Activated CD4-positive, alpha-beta T cell treated with anti-CD3 and anti-CD28 coated beads, Interleukin-2, amount 50 U/mL, for 48 hours (primary cell): ENCODE data around the gene AMIGO3.
A peak's percentile ranks its signal among the peaks of the same experiment; 100 is the strongest.

Experiments used
- DNase-seq, 2 experiments: peaks; one replicate each; pipeline ENCODE4 v3.0.0-alpha.2; 2020

Gene AMIGO3

DNA sequence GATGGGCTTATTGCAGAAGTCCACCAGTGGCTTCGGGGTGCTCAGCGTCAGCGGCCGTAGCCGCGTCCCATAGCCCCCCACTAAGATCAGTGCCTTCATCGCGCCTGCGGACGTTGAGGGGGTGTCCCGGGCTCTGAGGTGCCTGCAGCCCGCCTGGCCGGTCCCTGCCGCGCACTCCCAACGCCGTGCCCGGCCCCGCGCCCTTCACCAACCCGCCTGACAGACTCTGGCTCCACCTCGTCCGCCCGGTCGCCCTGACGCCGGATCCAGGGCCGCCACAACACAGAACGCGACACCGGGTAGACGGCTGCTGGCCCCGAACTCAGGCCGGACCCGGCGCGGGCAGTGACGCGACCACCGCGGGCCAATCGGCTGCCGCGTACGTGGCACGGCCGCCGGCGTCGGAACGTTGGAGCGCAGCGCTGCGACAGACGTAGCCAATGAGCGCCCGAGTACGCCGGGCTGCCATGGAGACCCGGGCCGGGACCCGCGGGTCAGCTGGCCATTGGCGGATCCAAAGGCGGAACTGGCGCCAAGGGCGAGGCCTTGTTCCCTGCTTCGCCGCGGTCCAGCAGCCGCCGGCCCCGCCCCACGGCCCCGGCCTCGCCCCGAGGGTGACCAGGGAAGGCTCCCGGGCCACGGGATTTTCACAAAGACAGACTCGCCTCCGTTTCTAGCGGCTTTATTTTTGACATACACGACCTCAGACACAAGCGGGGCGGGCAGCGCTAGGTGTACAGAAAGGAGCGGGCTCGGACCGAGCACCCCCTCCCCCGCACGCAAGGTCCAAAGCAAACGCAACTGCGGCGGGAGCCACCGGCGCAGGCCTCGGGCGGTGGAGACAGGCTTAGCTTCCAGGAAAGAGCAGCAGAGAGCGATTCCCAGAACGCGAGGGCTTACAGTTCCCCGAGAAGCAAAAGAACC is 4.4 kb upstream of the AMIGO3 start, which contains the start of gene GMPPB:
GMPPB (minus strand) TSS at position 324 of the 924 bp plus-strand sequence; CDS start at position 99, 225 bp downstream.
- DNase-seq, result peak; percentile 92 to 95

GRCh38 chr3:49723296-49723627 is 3.8 kb upstream of the AMIGO3 start:
- peak; percentile 66 to 72 for DNase-seq

DNA sequence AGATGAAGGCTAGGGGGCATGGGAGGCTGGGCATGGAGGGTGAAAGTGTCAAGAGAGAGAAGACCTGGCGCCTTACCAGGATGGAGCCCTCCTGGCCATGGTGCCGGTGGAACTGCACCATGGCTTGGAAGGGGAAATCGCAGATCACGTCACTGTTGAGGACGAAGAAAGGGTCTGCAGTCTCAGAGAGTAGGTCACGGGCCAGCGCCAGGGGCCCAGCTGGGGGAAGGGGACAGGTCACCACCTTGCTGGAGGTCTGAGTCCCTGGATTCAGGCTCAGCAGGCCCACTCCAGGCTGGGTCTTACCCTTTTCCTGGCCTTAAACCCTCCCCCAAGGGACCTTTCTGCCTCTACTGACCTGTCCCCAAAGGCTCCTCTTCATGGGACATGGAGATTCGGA is 3.4 kb upstream of the AMIGO3 start:
- DNase-seq, result no peak

GRCh38 chr3:49721896-49722781 is 2.7 kb upstream of the AMIGO3 start:
- no peak for DNase-seq

GRCh38 chr3:49721596-49721895 is 2.1 kb upstream of the AMIGO3 start:
- DNase-seq, result no peak

- no peak for DNase-seq
Measured at GRCh38 chr3:49720855-49721595, 1.5 kb upstream of the AMIGO3 start.

- peak in 1 of 2 experiments; percentile 30 for DNase-seq
Measured at GRCh38 chr3:49718858-49719213, 648 bp downstream of the AMIGO3 start.

DNA sequence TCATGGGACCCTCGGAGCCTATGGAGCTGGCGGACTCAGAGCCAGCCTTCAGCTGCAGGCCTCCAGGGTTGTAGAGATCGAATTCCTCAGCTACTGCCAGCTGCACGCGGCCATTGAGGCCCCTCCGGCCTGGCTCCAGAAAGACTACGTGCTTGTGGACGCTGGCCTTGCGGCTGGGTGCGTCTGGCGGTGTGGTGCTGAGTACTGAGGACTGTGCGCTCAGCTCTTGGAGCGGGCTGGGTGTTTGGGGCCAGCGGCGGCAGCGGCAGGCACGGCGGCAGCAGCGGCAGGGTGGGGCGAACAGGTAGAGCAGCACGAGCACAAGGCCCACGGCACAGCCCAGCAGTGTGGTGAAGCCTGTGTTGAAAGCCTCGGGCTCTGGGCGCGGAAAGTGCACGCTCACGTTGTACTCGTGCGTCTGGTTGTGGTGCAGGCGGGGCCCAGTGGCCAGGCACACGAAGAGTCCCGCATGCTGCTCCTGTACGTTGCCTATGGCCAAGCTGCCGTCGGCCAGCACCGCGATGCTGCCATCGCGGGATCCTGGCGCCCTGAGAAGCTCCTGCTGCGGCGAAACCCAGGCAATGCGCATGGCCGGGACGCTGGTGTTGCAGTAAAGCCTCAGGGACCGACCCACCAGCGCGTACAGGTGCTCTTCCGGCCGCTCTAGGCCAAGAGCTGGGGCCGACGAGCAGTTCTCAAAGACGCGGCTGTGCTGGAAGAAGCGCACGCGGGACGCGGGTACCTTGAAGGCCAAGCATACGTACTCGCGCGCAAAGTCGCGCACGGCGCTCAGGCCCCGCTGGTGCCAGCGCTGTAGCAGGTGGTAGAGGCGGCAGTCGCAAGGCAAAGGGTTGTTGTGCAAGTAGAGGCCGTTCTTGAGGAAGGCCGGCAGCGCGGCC is 1.3 kb downstream of the AMIGO3 start:
- DNase-seq, result no peak

DNA sequence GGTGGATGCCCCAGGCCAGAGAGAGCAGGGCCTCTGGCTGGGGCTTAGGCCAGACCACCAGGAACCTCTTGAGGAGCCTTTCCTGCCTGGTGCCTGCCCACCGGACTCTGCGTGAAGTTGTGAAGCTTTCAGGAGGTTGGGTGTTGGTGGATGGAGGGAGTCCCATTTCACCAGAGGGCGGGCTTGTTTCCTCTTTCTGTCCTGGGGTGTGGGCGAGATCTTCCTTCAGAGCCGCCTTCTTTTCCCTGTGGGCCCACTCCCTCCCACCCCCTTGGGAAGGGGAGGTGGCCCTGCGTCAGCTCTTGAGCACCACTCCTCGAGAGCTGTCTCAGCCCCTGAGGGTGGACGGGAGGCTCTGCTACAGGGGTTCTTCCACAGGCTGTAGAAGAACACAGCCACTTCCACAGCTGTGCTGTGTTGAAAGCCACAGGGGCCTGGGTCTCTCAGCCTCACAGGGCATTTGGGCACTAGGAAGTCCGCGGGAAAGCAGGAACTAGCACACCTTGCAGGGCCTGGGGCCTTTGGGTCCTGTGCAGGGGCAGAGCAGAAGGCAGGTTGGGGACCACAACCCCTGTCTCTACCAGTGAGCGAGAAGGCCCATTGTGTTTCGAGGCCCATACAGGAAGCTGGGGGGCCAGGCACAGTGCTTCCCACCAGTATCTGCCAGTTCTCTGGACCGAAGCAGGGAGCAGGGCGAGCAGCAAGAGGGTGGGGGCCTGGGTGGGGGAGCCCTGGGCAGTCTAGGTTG is 2.1 kb downstream of the AMIGO3 start:
- DNase-seq, result no peak

GRCh38 chr3:49716691-49717210 is 2.7 kb downstream of the AMIGO3 start:
- no peak for DNase-seq

GRCh38 chr3:49716169-49716568 is 3.3 kb downstream of the AMIGO3 start:
- DNase-seq, result no peak

DNA sequence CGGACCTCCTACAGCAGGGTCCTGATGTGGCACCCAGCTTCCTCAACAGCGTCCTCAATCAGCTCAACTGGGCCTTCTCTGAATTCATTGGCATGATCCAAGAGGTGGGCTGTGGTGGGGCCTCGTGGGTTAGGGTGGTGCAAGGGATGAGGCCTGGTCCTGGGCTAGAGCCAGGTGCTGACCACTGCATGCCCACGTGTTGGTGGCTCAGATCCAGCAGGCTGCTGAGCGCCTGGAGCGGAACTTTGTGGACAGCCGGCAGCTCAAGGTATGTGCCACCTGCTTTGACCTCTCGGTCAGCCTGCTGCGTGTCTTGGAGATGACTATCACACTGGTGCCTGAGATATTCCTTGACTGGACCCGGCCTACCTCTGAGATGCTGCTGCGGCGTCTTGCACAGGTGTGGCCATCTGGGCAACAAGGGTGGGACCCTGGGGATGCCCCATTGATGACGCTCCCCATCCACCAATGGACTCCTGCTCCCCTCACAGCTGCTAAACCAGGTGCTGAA is 3.8 kb downstream of the AMIGO3 start:
- DNase-seq, result no peak

- no peak for DNase-seq
Measured at GRCh38 chr3:49714728-49715550, 4.5 kb downstream of the AMIGO3 start.

DNA sequence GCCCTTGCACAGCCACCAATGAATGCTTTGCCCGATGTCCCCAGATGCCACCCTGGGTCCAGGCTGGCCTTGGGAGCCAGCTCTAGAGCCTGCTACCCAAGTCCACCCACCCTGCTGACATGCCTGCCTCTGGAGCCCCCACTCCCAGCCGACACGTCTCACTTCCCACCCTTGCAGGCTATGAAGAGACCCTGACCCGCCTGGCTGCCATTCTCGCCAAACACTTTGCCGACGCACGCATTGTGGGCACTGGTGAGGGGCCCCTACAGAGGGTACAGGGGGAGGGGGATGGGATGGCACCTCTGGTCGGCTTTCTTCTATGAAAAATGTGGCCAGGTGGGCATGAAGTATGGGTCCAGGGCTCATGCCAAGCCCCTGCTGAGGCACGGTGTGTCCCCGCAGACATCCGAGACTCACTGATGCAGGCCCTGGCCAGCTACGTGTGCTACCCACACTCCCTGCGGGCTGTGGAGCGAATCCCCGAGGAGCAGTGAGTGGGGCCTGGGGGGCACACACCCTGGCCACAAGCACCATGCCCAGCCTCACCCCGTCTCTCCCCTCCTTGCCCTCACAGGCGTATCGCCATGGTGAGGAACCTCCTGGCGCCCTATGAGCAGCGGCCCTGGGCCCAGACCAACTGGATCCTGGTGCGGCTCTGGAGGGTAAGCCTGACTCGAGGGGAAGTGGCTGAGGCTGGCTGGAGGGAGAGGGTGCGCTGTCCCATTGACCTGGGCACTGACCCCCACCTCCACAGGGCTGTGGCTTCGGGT is 6.0 kb downstream of the AMIGO3 start:
- DNase-seq, result no peak

DNA sequence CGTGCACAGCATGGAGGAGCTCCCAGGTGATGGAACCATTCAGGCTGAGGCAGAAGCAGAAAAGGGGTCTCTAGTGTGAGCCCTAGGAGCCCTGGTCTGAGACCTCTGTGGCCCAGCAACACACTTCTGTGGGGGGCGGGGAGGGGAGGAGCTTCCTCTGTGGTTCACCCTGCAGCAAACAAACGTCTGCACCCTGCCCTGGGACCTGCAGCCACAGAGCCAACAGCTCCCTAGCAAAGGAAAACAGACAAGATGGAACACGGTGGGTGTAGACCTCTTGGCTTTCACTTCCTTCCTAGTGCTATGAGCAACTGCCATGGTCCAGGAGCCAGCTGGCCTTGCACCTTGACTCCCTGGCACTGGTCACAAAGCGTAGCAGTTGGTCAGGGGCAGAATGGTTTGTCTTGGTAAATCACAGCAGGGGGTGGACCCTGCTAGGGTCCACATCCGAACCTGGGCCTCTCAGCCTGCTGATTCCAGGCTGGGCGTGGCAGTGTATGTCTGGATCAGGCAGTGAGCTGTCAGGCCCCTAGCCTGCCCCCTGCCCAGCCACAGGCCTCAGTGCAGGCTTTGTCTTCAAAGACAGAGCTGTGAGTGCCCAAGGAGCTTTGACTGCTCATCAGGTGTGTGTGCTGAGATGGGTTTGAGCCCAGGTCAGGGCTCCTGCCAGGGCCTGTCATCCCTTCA is 6.7 kb downstream of the AMIGO3 start:
- DNase-seq, result no peak

- no peak for DNase-seq
Measured at GRCh38 chr3:49712166-49712565, 7.3 kb downstream of the AMIGO3 start.

DNA sequence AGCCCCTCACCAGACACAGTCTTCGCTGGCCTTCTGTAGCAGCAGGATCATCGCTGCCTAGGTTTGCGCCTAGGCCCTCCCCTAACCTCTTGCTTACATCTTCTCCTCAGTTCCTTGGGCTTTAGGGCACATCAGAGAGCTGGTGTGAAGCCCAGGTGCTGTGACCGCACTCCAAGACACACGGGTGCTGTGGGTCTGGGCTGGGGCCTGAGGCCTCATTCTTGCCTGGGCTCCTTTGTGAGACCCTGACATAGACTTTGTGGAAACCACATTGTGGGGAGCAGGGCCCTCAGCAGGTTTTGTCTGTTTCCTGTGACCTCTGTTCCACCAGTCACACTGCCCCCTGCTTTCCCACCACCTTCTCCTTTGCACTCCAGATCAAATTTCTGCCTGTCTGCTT is 8.0 kb downstream of the AMIGO3 start:
- no peak for DNase-seq

DNA sequence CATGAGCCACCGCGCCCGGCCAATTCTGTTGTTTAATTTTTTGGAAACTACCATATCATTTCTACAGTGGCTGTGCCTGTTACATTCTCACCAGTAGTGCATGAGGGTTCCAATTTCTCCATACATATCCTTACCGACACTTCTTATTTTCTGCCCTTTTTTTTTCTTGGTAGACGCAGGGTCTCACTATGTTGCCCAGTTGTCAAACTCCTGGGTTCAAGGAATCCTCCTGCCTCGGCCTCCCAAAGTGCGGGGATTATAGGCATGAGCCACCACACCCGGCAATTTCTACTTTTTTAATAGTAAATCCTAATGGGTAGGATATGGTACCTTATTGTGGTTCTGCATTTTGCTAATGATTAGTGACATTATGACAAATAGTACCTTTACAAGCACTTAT is 9.6 kb downstream of the AMIGO3 start:
- no peak for DNase-seq

GRCh38 chr3:49707113-49707480 is 12.4 kb downstream of the AMIGO3 start:
- DNase-seq, result no peak
